ENCODE results near the gene C19orf25. TPM values are rescaled to one million over a fixed set of nuclear protein-coding genes. Genes with fewer than 3 reads are reported as not detected.

Gene C19orf25
- total and polyA plus RNA-seq, 2 donors (not counting 1 experiment from before 2014, with no cell fraction given), result 34.2 to 68.3 TPM

- Mint-ChIP-seq H3K4me1 (peaks cover 6% of the 10 kb centered on the region), H3K4me3 (peak within 1 kb of the TSS; percentile 65), H3K27me3 (peaks cover 41% of the 10 kb centered on the region), H3K27ac (no peak within 1 kb of the TSS), H3K9me3 (ENCODE audit: insufficient read depth) (no peaks in the 10 kb centered on the region)
- Histone ChIP-seq H2AFZ (ENCODE audit: insufficient read depth, low read depth, low read length, poor library complexity, severe bottlenecking) (no peak within 1 kb of the TSS), H3K27ac (ENCODE audit: low read length in 2 of 2) (no peak within 1 kb of the TSS), H3K4me2 (replicated peaks; ENCODE audit: low read depth, low read length, poor library complexity, severe bottlenecking) (peak within 1 kb of the TSS; percentile 74), H3K4me1 (ENCODE audit: control insufficient read depth in 2 of 2, insufficient read depth in 2 of 2, low read length in 2 of 2) (peaks cover 11 to 15% of the 10 kb centered on the region in 2 donors), H4K20me1 (ENCODE audit: control insufficient read depth, insufficient read depth, low read length, poor library complexity, severe bottlenecking) (no peaks in the 10 kb centered on the region), H3K4me3 (ENCODE audit: control extremely low read depth in 1 of 5, extremely low read depth in 1 of 5, insufficient read depth in 1 of 5, low read depth in 2 of 5, low read length in 4 of 5) (peak within 1 kb of the TSS in 3 of 5 experiments; percentile 8 to 25 (median 17)), H3K9me3 (ENCODE audit: control extremely low read depth in 1 of 3, control insufficient read depth in 2 of 3, insufficient read depth in 1 of 3, low read length in 2 of 3) (peaks cover 0 to 39% (median 0%) of the 10 kb centered on the region in 3 donors), H3K9ac (ENCODE audit: low read length) (no peak within 1 kb of the TSS), H3K27me3 (replicated peaks in 1 of 4; ENCODE audit: control extremely low read depth in 1 of 4, control insufficient read depth in 3 of 4, insufficient read depth in 4 of 4, low read length in 3 of 4) (peaks cover 0 to 62% (median 14%) of the 10 kb centered on the region in 4 experiments), H3K79me2 (ENCODE audit: control insufficient read depth, insufficient read depth, low read length) (no peaks in the 10 kb centered on the region), H3K36me3 (replicated peaks in 1 of 2; ENCODE audit: control extremely low read depth in 1 of 2, control insufficient read depth in 1 of 2, extremely low read depth in 1 of 2, insufficient read depth in 2 of 2, low read length in 1 of 2) (no peaks in the 10 kb centered on the region)
- intact Hi-C loops (cut with micrococcal nuclease), result no loop called here
- ChIA-PET CTCF (no interaction called here), POLR2A (no interaction called here)
- DNase-seq, result peak; percentile 53
- ATAC-seq (ENCODE audit: low read depth), result peak; percentile 65
- TF ChIP-seq EZH2 (IDR thresholded peaks at IDR 0.05; ENCODE audit: borderline replicate concordance, insufficient read depth, low read depth, low read length, poor library complexity, severe bottlenecking), result no peak
- no peak for TF ChIP-seq CTCF (IDR thresholded peaks at IDR 0.05)
- 3% methylated on average over 75 of the region's 78 CpGs for WGBS (ENCODE audit: insufficient coverage)
Measured at GRCh38 chr19:1512671-1513498, 33.9 kb upstream of the C19orf25 start, which contains the start of gene ADAMTSL5. ADAMTSL5 (minus strand) TSS chr19:1513019; CDS start chr19:1510943, 2,076 bp downstream.

Measured in B cell (primary cell).